HG02840 (cell line): Measurements from ENCODE around the gene ERBB4.
A peak's percentile ranks its signal among the peaks of the same experiment; 100 is the strongest.

ENCODE experiments used
- ATAC-seq: cut with Tn5 transposase; IDR thresholded peaks from one replicate; pipeline ENCODE4 v1.9.1; 2021; ENCODE audit warnings: mild to moderate bottlenecking, moderate library complexity, moderate number of reproducible peaks; ENCODE audit not compliant: unreplicated experiment, low FRiP score

Gene ERBB4

GRCh38 chr2:211981451-211981850, 557.2 kb downstream of the ERBB4 start:
- ATAC-seq = no peak

GRCh38 chr2:211976076-211976475, 562.5 kb downstream of the ERBB4 start:
- no peak for ATAC-seq

- no peak for ATAC-seq
These were observed 571.4 kb downstream of the ERBB4 start for GRCh38 chr2:211967234-211967633.

GRCh38 chr2:211963969-211964368, 574.6 kb downstream of the ERBB4 start:
- no peak for ATAC-seq

GRCh38 chr2:211957799-211958198, 580.8 kb downstream of the ERBB4 start:
- ATAC-seq = peak; percentile 98

GRCh38 chr2:211955648-211956047, 583.0 kb downstream of the ERBB4 start:
- ATAC-seq = no peak

- no peak for ATAC-seq
These were observed 589.7 kb downstream of the ERBB4 start for GRCh38 chr2:211948932-211949331.

DNA sequence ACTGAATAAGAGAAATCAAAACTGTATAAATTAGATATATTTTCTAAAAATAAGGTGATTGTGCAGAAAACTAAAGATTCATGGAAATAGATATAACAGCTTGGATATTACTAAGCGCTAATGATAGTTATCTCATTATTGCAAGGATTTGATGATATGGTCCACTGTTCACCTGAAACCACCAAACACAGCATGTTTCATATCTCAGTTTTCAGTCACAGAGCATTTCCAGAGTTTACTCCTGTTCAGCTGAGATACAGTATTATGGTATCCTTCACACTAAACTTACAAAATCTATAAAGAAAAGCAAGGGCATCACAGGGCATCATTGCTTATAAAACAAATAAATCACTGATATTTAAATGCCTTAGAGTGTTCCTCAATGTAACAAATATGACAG, 591.6 kb downstream of the ERBB4 start:
- ATAC-seq = no peak

GRCh38 chr2:211944572-211944971, 594.0 kb downstream of the ERBB4 start:
- ATAC-seq = peak; percentile 77

- ATAC-seq = no peak
These were observed 596.4 kb downstream of the ERBB4 start for GRCh38 chr2:211942153-211942552.

DNA sequence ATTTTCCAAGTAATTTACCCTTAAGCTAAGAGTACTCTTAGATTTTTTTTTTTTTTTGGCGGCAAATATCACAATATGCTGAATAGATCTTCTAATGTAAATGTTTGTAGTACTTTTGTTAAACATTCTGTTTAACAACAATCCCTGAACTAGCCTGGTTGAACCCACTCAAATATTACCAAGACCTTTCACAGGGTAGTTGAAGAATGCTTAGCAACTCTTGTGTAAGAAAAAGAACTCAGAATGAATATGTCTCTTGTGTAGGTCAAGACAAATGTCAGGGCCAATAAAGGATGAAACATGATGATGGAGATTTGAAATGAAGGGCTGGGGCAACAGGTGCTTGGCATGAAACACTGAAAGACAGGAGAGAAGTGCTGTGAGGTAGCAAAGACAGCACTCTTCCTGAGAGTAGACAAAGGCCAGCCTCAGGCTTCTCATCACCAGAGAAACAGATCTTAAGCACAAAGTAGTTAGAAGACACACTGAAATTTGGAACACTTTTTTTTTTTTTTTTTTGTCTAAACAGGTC, 597.3 kb downstream of the ERBB4 start:
- ATAC-seq = no peak

DNA sequence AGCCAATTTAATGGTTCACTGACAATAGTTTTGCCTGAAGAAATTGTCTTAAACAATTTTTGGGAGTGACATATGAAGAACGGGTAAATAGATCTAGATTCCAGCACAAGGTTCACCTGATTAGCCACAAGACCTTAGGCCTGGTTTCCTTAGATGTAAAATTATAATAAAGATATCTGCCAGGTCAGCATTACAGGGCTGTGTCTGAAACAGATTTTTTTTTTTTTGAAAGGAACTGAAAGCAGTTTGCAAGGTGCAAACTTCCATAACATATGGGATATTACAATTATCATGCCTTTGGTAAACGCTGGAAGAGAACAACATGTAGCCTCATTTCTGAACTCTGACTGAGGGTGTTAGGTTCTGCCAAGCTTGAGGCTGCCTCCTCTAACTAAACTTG, 599.4 kb downstream of the ERBB4 start:
- no peak for ATAC-seq

GRCh38 chr2:211934811-211935210, 603.8 kb downstream of the ERBB4 start:
- ATAC-seq = no peak

DNA sequence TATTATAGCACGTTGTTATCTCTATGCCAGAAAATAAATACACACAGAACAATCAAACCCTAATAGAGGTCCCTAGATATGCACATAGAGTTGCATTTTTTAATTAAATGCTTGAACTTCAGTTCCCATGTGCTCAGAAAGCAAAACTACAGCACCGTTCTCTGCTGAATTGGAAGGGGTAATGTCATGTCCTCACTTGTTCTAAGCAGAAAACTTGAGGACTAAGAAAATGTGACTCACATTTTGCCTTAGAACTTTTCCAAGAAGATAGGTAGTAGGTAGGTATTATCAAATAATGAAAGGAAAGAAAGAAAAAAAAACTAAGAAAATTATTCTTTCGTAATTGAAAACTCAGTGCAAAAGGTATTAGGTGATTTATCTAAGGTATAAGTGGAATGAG, 607.3 kb downstream of the ERBB4 start:
- no peak for ATAC-seq

GRCh38 chr2:211930331-211930730, 608.3 kb downstream of the ERBB4 start:
- ATAC-seq = peak; percentile 90

- ATAC-seq = no peak
These were observed 610.4 kb downstream of the ERBB4 start for GRCh38 chr2:211928201-211928600.

DNA sequence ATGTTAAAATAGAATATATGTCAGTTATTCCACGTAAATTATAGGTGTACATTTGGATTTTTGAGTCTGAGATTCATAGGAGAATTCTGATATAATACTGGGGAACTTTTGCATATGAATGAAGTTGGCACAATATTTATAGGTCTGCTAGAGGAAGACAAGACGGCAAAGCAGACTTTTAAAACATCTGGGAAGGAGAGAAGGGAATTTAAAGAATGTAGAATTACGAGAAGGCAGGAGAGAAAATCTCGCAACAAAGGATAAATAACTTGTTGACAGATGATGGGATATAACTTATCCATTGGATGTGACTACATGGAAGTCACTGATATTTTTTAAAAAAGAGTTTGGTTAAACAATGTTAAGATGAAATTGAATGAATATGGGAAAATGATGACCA, 615.6 kb downstream of the ERBB4 start:
- no peak for ATAC-seq

DNA sequence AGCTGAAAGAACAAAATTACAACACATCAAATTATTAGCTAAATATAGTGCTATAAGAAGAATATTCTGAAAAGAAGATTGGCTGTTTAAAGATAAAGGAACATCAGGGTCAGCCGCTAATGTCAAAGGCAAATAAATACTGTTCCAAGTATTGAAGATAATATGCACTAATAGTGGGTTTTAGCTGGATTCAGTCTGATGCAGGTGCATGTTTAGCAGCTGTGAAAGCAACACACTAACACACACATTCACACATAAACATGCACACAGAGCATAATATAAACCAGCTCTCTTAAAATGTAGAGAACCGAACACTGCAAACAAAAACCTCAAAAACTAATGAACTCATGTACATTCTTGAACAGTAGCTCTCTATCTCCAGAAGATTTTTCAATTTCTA, 634.6 kb downstream of the ERBB4 start:
- no peak for ATAC-seq

GRCh38 chr2:211901226-211901846, 637.3 kb downstream of the ERBB4 start:
- ATAC-seq = no peak

- ATAC-seq = no peak
These were observed 638.1 kb downstream of the ERBB4 start for GRCh38 chr2:211900518-211900917.

DNA sequence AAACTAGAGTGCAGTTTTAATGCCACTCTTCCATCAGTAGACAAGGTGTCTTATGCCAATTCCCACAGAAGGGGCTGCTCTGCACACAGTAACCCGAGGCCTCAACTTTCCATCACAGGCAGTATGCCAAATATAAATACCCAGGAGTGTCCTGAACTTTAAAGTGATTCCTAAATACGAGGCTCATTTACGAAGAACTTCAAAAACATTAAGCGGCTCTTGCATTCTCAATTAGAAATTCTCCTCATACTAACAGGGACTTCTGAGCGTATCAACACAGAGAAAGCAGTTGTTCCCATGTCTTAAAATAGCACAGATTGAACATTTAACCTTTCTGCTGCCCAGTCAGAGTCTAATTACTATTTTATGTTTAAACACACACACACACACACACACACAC, 638.6 kb downstream of the ERBB4 start:
- ATAC-seq = no peak

GRCh38 chr2:211898702-211899101, 639.9 kb downstream of the ERBB4 start:
- ATAC-seq = no peak

DNA sequence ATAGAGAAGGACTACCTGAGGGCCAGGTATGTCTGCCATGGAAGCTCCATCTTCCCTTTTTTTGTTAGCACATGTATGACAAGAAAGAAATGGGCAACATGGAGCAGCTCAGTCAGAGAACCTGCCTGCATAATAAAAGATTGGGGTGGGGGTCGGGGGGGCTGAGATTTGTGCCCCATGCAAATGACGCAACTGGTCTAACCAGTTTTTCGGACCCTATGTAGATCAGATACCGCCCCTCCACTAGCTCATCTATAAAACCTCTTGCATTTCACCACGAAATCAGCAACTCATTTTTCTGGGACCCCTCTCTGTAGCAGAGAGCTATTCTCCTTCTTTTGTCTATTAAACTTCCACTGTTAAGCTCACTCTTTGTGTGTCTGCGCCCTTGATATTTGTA, 657.2 kb downstream of the ERBB4 start:
- ATAC-seq = no peak
